Fibroblast of peridontal ligament (primary cell): ENCODE measurements around the gene DGAT2L6.
"Not testable (repeated sequence)": the region's sequence is repeated elsewhere in the genome, so short reads cannot be mapped to it uniquely, and the experiment has no call there.

Experiments used
- DNase-seq: peaks from one replicate; pipeline ENCODE4 v3.0.0-alpha.2; 2010; ENCODE audit errors: extremely low read depth

Gene DGAT2L6

GRCh38 chrX:70196961-70197720 lies 19.9 kb downstream of the DGAT2L6 start:
- DNase-seq: peak; percentile 41

GRCh38 chrX:70201732-70202131 lies 24.4 kb downstream of the DGAT2L6 start:
- no peak for DNase-seq

GRCh38 chrX:70208479-70208878 lies 31.2 kb downstream of the DGAT2L6 start:
- peak; percentile 13 for DNase-seq

GRCh38 chrX:70209570-70209969 lies 32.3 kb downstream of the DGAT2L6 start:
- DNase-seq: not testable (repeated sequence)

- DNase-seq: no peak
Measured at GRCh38 chrX:70219938-70220764, 42.9 kb downstream of the DGAT2L6 start.

GRCh38 chrX:70226048-70226447 lies 48.8 kb downstream of the DGAT2L6 start:
- no peak for DNase-seq

GRCh38 chrX:70226687-70227086 lies 49.4 kb downstream of the DGAT2L6 start:
- DNase-seq: no peak

GRCh38 chrX:70231666-70232065 lies 54.4 kb downstream of the DGAT2L6 start:
- no peak for DNase-seq

- DNase-seq: no peak
Measured at GRCh38 chrX:70234355-70234754, 57.1 kb downstream of the DGAT2L6 start, which contains the start of gene AWAT1. AWAT1 (plus strand) TSS chrX:70234655; CDS start chrX:70234696, 41 bp downstream.

- DNase-seq: no peak
Measured at GRCh38 chrX:70240751-70241150, 63.5 kb downstream of the DGAT2L6 start.

- DNase-seq: no peak
Measured at GRCh38 chrX:70241501-70241900, 64.2 kb downstream of the DGAT2L6 start.

GRCh38 chrX:70243601-70244000 lies 66.3 kb downstream of the DGAT2L6 start:
- not testable (repeated sequence) for DNase-seq

- DNase-seq: no peak
Measured at GRCh38 chrX:70244881-70245280, 67.6 kb downstream of the DGAT2L6 start.

GRCh38 chrX:70247252-70247651 lies 70.0 kb downstream of the DGAT2L6 start:
- DNase-seq: no peak

- DNase-seq: no peak
Measured at GRCh38 chrX:70252491-70252890, 75.2 kb downstream of the DGAT2L6 start.

- DNase-seq: no peak
Measured at GRCh38 chrX:70253377-70254062, 76.2 kb downstream of the DGAT2L6 start.

GRCh38 chrX:70254063-70254400 lies 76.7 kb downstream of the DGAT2L6 start:
- no peak for DNase-seq

- DNase-seq: no peak
Measured at GRCh38 chrX:70254909-70255308, 77.6 kb downstream of the DGAT2L6 start.
